GM23338 (cell line): ENCODE data around the gene DDX54. TPM values are rescaled to one million over a fixed set of nuclear protein-coding genes. Genes with fewer than 3 reads are reported as not detected.
A peak's percentile ranks its signal among the peaks of the same experiment; 100 is the strongest.

Experiments
- ATAC-seq: fragments of 200-7000 bp; cut with Tn5 transposase; 3 replicates; pipeline ENCODE4 v1.9.1; 2020
- DNase-seq: peaks from one replicate; pipeline ENCODE4 v3.0.0-alpha.2; 2015; ENCODE audit warnings: low spot score
- H2AFZ ChIP-seq: fragments of 200-600 bp; sonication (generic); 2 replicates; pipeline ENCODE4 v1.8.0; 2016; ENCODE audit warnings: antibody characterized with exemption, mild to moderate bottlenecking, moderate library complexity
- H3F3A ChIP-seq: fragments of 200-600 bp; sonication (generic); replicated peaks from 2 replicates; pipeline ENCODE4 v1.8.0; 2017; ENCODE audit warnings: antibody characterized with exemption, mixed run types, low read depth
- H3K27ac ChIP-seq: fragments of 200-600 bp; sonication (generic); 2 replicates; pipeline ENCODE4 v1.6.1; 2016; ENCODE audit warnings: low read depth
- H3K27me3 ChIP-seq: fragments of 200-600 bp; sonication (generic); 2 replicates; pipeline ENCODE4 v1.8.0; 2016; ENCODE audit warnings: mild to moderate bottlenecking, mixed run types, moderate library complexity; ENCODE audit not compliant: insufficient read depth
- H3K36me3 ChIP-seq: fragments of 200-600 bp; sonication (generic); 2 replicates; pipeline ENCODE4 v1.8.0; 2016; ENCODE audit warnings: mild to moderate bottlenecking; ENCODE audit not compliant: insufficient read depth
- H3K4me1 ChIP-seq: fragments of 200-600 bp; sonication (generic); 2 replicates; pipeline ENCODE4 v1.8.0; 2016; ENCODE audit warnings: mild to moderate bottlenecking, moderate library complexity; ENCODE audit not compliant: insufficient read depth
- H3K4me2 ChIP-seq: fragments of 200-600 bp; sonication (generic); 2 replicates; pipeline ENCODE4 v1.7.1; 2017; ENCODE audit warnings: mixed run types
- H3K4me3 ChIP-seq: fragments of 200-600 bp; sonication (generic); 2 replicates; pipeline ENCODE4 v1.6.1; 2016; ENCODE audit warnings: mixed run types
- H3K79me2 ChIP-seq: fragments of 200-600 bp; sonication (generic); replicated peaks from 2 replicates; pipeline ENCODE4 v1.8.0; 2017; ENCODE audit warnings: mild to moderate bottlenecking; ENCODE audit not compliant: insufficient read depth
- H3K9me2 ChIP-seq: fragments of 200-600 bp; sonication (generic); 2 replicates; pipeline ENCODE4 v1.8.0; 2017; ENCODE audit not compliant: insufficient read depth
- H4K20me1 ChIP-seq: fragments of 200-600 bp; sonication (generic); replicated peaks from 2 replicates; pipeline ENCODE4 v1.8.0; 2017; ENCODE audit warnings: mild to moderate bottlenecking; ENCODE audit not compliant: insufficient read depth
- H3K27ac Mint-ChIP-seq: 2 replicates; pipeline ENCODE4 v1.8.0; 2020; ENCODE audit warnings: inconsistent platforms, mild to moderate bottlenecking, moderate library complexity, mixed read lengths
- H3K27me3 Mint-ChIP-seq: 3 replicates; pipeline ENCODE4 v1.8.0; 2022; ENCODE audit warnings: low read depth, mild to moderate bottlenecking, moderate library complexity, mixed read lengths, inconsistent platforms; ENCODE audit not compliant: insufficient read depth, poor library complexity
- H3K36me3 Mint-ChIP-seq: 3 replicates; pipeline ENCODE4 v1.8.0; 2021; ENCODE audit warnings: low read depth, mild to moderate bottlenecking, inconsistent platforms, moderate library complexity, mixed read lengths
- H3K4me1 Mint-ChIP-seq: 3 replicates; pipeline ENCODE4 v1.8.0; 2020; ENCODE audit warnings: mild to moderate bottlenecking, inconsistent platforms, mixed read lengths
- H3K4me3 Mint-ChIP-seq: 3 replicates; pipeline ENCODE4 v1.8.0; 2021; ENCODE audit warnings: moderate library complexity, mild to moderate bottlenecking, inconsistent platforms, mixed read lengths
- H3K9me3 Mint-ChIP-seq: 3 replicates; pipeline ENCODE4 v1.8.0; 2020; ENCODE audit warnings: moderate library complexity, mild to moderate bottlenecking, inconsistent platforms, mixed read lengths
- CREB1 ChIP-seq: fragments of 250-450 bp; sonication (Bioruptor Pico); IDR thresholded peaks from 2 replicates; pipeline ENCODE4 v1.5.0; 2020; ENCODE audit warnings: low read depth, mild to moderate bottlenecking, moderate library complexity
- EZH2 ChIP-seq: fragments of 200-600 bp; sonication (generic); IDR thresholded peaks from one replicate; pipeline ENCODE4 v1.8.0; 2017; ENCODE audit warnings: antibody characterized with exemption, mild to moderate bottlenecking, low read depth; ENCODE audit not compliant: unreplicated experiment
- EZH2phosphoT487 ChIP-seq: fragments of 200-600 bp; sonication (generic); IDR thresholded peaks from one replicate; pipeline ENCODE4 v1.8.1; 2018; ENCODE audit warnings: antibody characterized with exemption; ENCODE audit not compliant: unreplicated experiment
- JUNB ChIP-seq: IDR thresholded peaks from one replicate; pipeline ENCODE4 v1.6.1; 2016; ENCODE audit warnings: antibody characterized with exemption; ENCODE audit not compliant: unreplicated experiment
- NANOG ChIP-seq: IDR thresholded peaks from 2 replicates; pipeline ENCODE4 v1.6.1; 2016; ENCODE audit warnings: antibody characterized with exemption, borderline replicate concordance
- POLR2AphosphoS5 ChIP-seq: IDR thresholded peaks from 2 replicates; pipeline ENCODE4 v1.6.1; 2016; ENCODE audit warnings: antibody characterized with exemption, low read depth
- STAT1 ChIP-seq: IDR thresholded peaks from one replicate; pipeline ENCODE4 v1.6.1; 2016; ENCODE audit warnings: antibody characterized with exemption; ENCODE audit not compliant: unreplicated experiment
- ZNF114 ChIP-seq: fragments of 250-450 bp; sonication (Bioruptor Pico); IDR thresholded peaks from 2 replicates; pipeline ENCODE4 v1.5.0; 2020; ENCODE audit warnings: mild to moderate bottlenecking, moderate library complexity
- ZNF331 ChIP-seq: fragments of 250-450 bp; sonication (Bioruptor Pico); IDR thresholded peaks from 2 replicates; pipeline ENCODE4 v1.5.0; 2020; ENCODE audit warnings: low read depth, mild to moderate bottlenecking, moderate library complexity
- polyA plus RNA-seq: library from polyadenylated mRNA; unstranded; fragments of >200 nt; fragmentation: Nextera tagmentation; extraction: Ambion mirVana; gene quantifications from 2 replicates; pipeline ENCODE4 v1.2.1, GENCODE V29; 2016
- total RNA-seq: library from RNA; depleted of rRNA; stranded (reverse); fragments of >200 nt; shearing (Covaris generic); gene quantifications from 2 replicates; pipeline ENCODE4 v1.2.3, GENCODE V29; 2014
- TF ChIP-seq, protein P1 (sequence below): fragments of 250-450 bp; sonication (Bioruptor Pico); IDR thresholded peaks from 2 replicates; pipeline ENCODE4 v1.5.0; 2020; ENCODE audit warnings: mild to moderate bottlenecking, moderate library complexity
- TF ChIP-seq, protein P2 (sequence below), 2 experiments: fragments of 200-600 bp in 1 of 2; sonication (generic) in 1 of 2; conservative IDR thresholded peaks; 2 replicates each; pipeline versions ENCODE4 v1.5.1 to v1.6.1; 2016 to 2017; ENCODE audit warnings: antibody characterized with exemption in 2 of 2, low read depth in 2 of 2, mild to moderate bottlenecking in 2 of 2, moderate library complexity in 1 of 2
- TF ChIP-seq, protein P3 (sequence below): IDR thresholded peaks from 2 replicates; pipeline ENCODE4 v1.6.1; 2016; ENCODE audit warnings: antibody characterized with exemption
- TF ChIP-seq, protein P4 (sequence below): IDR thresholded peaks from one replicate; pipeline ENCODE4 v1.6.1; 2018; ENCODE audit warnings: antibody characterized with exemption; ENCODE audit not compliant: unreplicated experiment

The DDX54 gene
- total and polyA plus RNA-seq, 2 experiments from 2014 or later: 84.1 to 89.4 TPM

DNA sequence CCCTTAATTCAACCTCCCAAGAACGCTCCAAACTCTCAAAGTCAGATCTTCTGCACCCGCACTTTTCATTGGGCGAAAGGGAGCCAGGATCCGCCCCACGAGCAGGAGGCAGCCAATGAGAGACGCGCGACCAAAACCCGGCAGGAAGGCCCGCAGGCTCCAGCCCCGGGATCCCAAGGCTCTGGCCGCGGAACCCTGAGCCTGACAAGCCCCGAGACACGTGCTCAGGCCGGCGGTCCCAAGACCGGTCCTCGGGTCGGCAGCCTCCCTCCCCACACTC lies 438 bp downstream of the DDX54 start:
- H3K36me3 Mint-ChIP-seq: peaks cover 46% of the 10 kb centered on the region
- no peaks in the 10 kb centered on the region for H3K9me3 Mint-ChIP-seq
- H3K79me2 ChIP-seq: peaks cover 52% of the 10 kb centered on the region
- peaks cover 10% of the 10 kb centered on the region for H3K27me3 Mint-ChIP-seq
- peak overlapping the region; percentile 88 for H3K27ac Mint-ChIP-seq
- peak overlapping the region; percentile 94 for H3K4me2 ChIP-seq
- H2AFZ ChIP-seq: peak overlapping the region; percentile 95
- peak overlapping the region; percentile 97 for H3K4me3 ChIP-seq
- H4K20me1 ChIP-seq: peaks cover 37% of the 10 kb centered on the region
- peaks cover 12% of the 10 kb centered on the region for H3K4me1 Mint-ChIP-seq
- no peaks in the 10 kb centered on the region for H3K27me3 ChIP-seq
- no peaks in the 10 kb centered on the region; the same call in 1 of the 2 replicates for H3K36me3 ChIP-seq
- peak; percentile 86 for ATAC-seq
- peak overlapping the region; percentile 95 for H3K4me3 Mint-ChIP-seq
- no peak for TF ChIP-seq EZH2phosphoT487
- TF ChIP-seq, protein P1, sequence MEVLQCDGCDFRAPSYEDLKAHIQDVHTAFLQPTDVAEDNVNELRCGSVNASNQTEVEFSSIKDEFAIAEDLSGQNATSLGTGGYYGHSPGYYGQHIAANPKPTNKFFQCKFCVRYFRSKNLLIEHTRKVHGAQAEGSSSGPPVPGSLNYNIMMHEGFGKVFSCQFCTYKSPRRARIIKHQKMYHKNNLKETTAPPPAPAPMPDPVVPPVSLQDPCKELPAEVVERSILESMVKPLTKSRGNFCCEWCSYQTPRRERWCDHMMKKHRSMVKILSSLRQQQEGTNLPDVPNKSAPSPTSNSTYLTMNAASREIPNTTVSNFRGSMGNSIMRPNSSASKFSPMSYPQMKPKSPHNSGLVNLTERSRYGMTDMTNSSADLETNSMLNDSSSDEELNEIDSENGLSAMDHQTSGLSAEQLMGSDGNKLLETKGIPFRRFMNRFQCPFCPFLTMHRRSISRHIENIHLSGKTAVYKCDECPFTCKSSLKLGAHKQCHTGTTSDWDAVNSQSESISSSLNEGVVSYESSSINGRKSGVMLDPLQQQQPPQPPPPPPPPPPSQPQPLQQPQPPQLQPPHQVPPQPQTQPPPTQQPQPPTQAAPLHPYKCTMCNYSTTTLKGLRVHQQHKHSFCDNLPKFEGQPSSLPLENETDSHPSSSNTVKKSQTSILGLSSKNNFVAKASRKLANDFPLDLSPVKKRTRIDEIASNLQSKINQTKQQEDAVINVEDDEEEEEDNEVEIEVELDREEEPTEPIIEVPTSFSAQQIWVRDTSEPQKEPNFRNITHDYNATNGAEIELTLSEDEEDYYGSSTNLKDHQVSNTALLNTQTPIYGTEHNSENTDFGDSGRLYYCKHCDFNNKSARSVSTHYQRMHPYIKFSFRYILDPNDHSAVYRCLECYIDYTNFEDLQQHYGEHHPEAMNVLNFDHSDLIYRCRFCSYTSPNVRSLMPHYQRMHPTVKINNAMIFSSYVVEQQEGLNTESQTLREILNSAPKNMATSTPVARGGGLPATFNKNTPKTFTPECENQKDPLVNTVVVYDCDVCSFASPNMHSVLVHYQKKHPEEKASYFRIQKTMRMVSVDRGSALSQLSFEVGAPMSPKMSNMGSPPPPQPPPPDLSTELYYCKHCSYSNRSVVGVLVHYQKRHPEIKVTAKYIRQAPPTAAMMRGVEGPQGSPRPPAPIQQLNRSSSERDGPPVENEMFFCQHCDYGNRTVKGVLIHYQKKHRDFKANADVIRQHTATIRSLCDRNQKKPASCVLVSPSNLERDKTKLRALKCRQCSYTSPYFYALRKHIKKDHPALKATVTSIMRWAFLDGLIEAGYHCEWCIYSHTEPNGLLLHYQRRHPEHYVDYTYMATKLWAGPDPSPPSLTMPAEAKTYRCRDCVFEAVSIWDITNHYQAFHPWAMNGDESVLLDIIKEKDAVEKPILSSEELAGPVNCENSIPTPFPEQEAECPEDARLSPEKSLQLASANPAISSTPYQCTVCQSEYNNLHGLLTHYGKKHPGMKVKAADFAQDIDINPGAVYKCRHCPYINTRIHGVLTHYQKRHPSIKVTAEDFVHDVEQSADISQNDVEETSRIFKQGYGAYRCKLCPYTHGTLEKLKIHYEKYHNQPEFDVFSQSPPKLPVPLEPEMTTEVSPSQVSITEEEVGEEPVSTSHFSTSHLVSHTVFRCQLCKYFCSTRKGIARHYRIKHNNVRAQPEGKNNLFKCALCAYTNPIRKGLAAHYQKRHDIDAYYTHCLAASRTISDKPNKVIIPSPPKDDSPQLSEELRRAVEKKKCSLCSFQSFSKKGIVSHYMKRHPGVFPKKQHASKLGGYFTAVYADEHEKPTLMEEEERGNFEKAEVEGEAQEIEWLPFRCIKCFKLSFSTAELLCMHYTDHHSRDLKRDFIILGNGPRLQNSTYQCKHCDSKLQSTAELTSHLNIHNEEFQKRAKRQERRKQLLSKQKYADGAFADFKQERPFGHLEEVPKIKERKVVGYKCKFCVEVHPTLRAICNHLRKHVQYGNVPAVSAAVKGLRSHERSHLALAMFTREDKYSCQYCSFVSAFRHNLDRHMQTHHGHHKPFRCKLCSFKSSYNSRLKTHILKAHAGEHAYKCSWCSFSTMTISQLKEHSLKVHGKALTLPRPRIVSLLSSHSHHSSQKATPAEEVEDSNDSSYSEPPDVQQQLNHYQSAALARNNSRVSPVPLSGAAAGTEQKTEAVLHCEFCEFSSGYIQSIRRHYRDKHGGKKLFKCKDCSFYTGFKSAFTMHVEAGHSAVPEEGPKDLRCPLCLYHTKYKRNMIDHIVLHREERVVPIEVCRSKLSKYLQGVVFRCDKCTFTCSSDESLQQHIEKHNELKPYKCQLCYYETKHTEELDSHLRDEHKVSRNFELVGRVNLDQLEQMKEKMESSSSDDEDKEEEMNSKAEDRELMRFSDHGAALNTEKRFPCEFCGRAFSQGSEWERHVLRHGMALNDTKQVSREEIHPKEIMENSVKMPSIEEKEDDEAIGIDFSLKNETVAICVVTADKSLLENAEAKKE (CRISPR knock-in tag): no peak
- no peak for TF ChIP-seq JUNB
- TF ChIP-seq NANOG: no peak
- TF ChIP-seq CREB1 (CRISPR knock-in tag): no peak
- TF ChIP-seq EZH2: no peak
- TF ChIP-seq ZNF114 (CRISPR knock-in tag): no peak
- no peak; the same call in 1 of the 2 replicates for TF ChIP-seq POLR2AphosphoS5
- TF ChIP-seq, protein P2, sequence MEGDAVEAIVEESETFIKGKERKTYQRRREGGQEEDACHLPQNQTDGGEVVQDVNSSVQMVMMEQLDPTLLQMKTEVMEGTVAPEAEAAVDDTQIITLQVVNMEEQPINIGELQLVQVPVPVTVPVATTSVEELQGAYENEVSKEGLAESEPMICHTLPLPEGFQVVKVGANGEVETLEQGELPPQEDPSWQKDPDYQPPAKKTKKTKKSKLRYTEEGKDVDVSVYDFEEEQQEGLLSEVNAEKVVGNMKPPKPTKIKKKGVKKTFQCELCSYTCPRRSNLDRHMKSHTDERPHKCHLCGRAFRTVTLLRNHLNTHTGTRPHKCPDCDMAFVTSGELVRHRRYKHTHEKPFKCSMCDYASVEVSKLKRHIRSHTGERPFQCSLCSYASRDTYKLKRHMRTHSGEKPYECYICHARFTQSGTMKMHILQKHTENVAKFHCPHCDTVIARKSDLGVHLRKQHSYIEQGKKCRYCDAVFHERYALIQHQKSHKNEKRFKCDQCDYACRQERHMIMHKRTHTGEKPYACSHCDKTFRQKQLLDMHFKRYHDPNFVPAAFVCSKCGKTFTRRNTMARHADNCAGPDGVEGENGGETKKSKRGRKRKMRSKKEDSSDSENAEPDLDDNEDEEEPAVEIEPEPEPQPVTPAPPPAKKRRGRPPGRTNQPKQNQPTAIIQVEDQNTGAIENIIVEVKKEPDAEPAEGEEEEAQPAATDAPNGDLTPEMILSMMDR (conservative IDR thresholded peaks at IDR 0.05; ENCODE audit: low read depth in 2 of 2): no peak
- no peak for TF ChIP-seq ZNF331 (CRISPR knock-in tag)
- TF ChIP-seq, protein P3, sequence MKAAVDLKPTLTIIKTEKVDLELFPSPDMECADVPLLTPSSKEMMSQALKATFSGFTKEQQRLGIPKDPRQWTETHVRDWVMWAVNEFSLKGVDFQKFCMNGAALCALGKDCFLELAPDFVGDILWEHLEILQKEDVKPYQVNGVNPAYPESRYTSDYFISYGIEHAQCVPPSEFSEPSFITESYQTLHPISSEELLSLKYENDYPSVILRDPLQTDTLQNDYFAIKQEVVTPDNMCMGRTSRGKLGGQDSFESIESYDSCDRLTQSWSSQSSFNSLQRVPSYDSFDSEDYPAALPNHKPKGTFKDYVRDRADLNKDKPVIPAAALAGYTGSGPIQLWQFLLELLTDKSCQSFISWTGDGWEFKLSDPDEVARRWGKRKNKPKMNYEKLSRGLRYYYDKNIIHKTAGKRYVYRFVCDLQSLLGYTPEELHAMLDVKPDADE: no peak
- TF ChIP-seq, protein P4, sequence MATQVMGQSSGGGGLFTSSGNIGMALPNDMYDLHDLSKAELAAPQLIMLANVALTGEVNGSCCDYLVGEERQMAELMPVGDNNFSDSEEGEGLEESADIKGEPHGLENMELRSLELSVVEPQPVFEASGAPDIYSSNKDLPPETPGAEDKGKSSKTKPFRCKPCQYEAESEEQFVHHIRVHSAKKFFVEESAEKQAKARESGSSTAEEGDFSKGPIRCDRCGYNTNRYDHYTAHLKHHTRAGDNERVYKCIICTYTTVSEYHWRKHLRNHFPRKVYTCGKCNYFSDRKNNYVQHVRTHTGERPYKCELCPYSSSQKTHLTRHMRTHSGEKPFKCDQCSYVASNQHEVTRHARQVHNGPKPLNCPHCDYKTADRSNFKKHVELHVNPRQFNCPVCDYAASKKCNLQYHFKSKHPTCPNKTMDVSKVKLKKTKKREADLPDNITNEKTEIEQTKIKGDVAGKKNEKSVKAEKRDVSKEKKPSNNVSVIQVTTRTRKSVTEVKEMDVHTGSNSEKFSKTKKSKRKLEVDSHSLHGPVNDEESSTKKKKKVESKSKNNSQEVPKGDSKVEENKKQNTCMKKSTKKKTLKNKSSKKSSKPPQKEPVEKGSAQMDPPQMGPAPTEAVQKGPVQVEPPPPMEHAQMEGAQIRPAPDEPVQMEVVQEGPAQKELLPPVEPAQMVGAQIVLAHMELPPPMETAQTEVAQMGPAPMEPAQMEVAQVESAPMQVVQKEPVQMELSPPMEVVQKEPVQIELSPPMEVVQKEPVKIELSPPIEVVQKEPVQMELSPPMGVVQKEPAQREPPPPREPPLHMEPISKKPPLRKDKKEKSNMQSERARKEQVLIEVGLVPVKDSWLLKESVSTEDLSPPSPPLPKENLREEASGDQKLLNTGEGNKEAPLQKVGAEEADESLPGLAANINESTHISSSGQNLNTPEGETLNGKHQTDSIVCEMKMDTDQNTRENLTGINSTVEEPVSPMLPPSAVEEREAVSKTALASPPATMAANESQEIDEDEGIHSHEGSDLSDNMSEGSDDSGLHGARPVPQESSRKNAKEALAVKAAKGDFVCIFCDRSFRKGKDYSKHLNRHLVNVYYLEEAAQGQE: no peak
- no peak for TF ChIP-seq STAT1
- peak overlapping the region; percentile 87 for H3K27ac ChIP-seq
- peaks cover 3% of the 10 kb centered on the region; the same call in 1 of the 2 replicates for H3F3A ChIP-seq
- peak; percentile 94 for DNase-seq
- no peaks in the 10 kb centered on the region for H3K9me2 ChIP-seq
- peaks cover 4% of the 10 kb centered on the region; the same call in 1 of the 2 replicates for H3K4me1 ChIP-seq
